Measurements from ENCODE around the gene CCDC88C.

DNA sequence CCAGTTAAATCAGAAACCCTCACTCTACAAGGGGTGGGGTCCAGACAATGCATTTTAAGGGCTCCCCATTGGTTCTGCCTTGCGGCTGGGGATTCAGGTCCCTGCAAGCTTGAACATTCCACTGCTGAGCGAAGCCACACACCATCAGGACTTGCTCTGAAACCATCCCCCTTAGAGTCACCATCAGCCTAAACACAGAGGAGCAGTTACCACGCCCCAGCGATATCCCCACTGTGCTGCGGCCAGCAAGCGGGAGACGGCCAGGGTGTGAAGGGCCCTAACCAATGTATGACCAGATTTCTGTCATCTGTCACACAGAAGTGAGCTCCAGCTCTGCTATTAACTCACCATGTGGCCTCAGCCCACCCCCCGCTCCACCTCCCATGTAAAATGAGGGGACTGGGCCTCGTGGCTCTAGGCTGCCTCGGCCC is 29.7 kb downstream of the CCDC88C start:
- TF ChIP-seq ZNF138 (CRISPR knock-in tag; conservative IDR thresholded peaks at IDR 0.05) (no peak), NR3C1 (CRISPR knock-in tag; conservative IDR thresholded peaks at IDR 0.05; ENCODE audit: low read depth) (no peak), JUN (CRISPR knock-in tag; IDR thresholded peaks at IDR 0.05) (no peak), SMAD4 (CRISPR knock-in tag; IDR thresholded peaks at IDR 0.05) (no peak), SP1 (CRISPR knock-in tag; conservative IDR thresholded peaks at IDR 0.05) (no peak)
- TF ChIP-seq, protein P1, sequence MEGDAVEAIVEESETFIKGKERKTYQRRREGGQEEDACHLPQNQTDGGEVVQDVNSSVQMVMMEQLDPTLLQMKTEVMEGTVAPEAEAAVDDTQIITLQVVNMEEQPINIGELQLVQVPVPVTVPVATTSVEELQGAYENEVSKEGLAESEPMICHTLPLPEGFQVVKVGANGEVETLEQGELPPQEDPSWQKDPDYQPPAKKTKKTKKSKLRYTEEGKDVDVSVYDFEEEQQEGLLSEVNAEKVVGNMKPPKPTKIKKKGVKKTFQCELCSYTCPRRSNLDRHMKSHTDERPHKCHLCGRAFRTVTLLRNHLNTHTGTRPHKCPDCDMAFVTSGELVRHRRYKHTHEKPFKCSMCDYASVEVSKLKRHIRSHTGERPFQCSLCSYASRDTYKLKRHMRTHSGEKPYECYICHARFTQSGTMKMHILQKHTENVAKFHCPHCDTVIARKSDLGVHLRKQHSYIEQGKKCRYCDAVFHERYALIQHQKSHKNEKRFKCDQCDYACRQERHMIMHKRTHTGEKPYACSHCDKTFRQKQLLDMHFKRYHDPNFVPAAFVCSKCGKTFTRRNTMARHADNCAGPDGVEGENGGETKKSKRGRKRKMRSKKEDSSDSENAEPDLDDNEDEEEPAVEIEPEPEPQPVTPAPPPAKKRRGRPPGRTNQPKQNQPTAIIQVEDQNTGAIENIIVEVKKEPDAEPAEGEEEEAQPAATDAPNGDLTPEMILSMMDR (IDR thresholded peaks at IDR 0.05), result no peak
- TF ChIP-seq, protein P2, sequence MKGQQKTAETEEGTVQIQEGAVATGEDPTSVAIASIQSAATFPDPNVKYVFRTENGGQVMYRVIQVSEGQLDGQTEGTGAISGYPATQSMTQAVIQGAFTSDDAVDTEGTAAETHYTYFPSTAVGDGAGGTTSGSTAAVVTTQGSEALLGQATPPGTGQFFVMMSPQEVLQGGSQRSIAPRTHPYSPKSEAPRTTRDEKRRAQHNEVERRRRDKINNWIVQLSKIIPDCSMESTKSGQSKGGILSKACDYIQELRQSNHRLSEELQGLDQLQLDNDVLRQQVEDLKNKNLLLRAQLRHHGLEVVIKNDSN (CRISPR knock-in tag; IDR thresholded peaks at IDR 0.05), result no peak
